ENCODE measurements around the gene ETV6. TPM values are rescaled to one million over a fixed set of nuclear protein-coding genes. Genes with fewer than 3 reads are reported as not detected.
A peak's percentile ranks its signal among the peaks of the same experiment; 100 is the strongest.
"Not testable (repeated sequence)": the region's sequence is repeated elsewhere in the genome, so short reads cannot be mapped to it uniquely, and the experiment has no call there.

ETV6 gene
- 1.9 and 2.6 TPM in 2 replicates for total RNA-seq (2014; rRNA removed; shearing (Covaris generic))

- peak; percentile 57 for DNase-seq (ENCODE audit: low spot score)
Observed at GRCh38 chr12:11649413-11650285, at the start of gene ETV6. Gene ETV6 (plus strand): TSS chr12:11649674. CDS start chr12:11650128, 454 bp downstream.

- no peak for DNase-seq (ENCODE audit: low spot score)
Observed at GRCh38 chr12:11600199-11600598, 49.3 kb upstream of the ETV6 start.

- no peak for DNase-seq (ENCODE audit: low spot score)
Observed at GRCh38 chr12:11601647-11602046, 47.8 kb upstream of the ETV6 start.

- no peak for DNase-seq (ENCODE audit: low spot score)
Observed at GRCh38 chr12:11607313-11608081, 42.0 kb upstream of the ETV6 start.

- no peak for DNase-seq (ENCODE audit: low spot score)
Observed at GRCh38 chr12:11609045-11609444, 40.4 kb upstream of the ETV6 start.

- no peak for DNase-seq (ENCODE audit: low spot score)
Observed at GRCh38 chr12:11615481-11615880, 34.0 kb upstream of the ETV6 start.

- DNase-seq (ENCODE audit: low spot score): no peak
Observed at GRCh38 chr12:11618046-11618445, 31.4 kb upstream of the ETV6 start.

GRCh38 chr12:11621797-11622423, 27.6 kb upstream of the ETV6 start:
- DNase-seq (ENCODE audit: low spot score): peak; percentile 3

GRCh38 chr12:11622876-11623281, 26.6 kb upstream of the ETV6 start:
- no peak for DNase-seq (ENCODE audit: low spot score)

- no peak for DNase-seq (ENCODE audit: low spot score)
Observed at GRCh38 chr12:11623382-11623781, 26.1 kb upstream of the ETV6 start.

GRCh38 chr12:11624116-11624515, 25.4 kb upstream of the ETV6 start:
- DNase-seq (ENCODE audit: low spot score): no peak

GRCh38 chr12:11627709-11628108, 21.8 kb upstream of the ETV6 start:
- not testable (repeated sequence) for DNase-seq (ENCODE audit: low spot score)

- DNase-seq (ENCODE audit: low spot score): no peak
Observed at GRCh38 chr12:11628353-11628752, 21.1 kb upstream of the ETV6 start.

GRCh38 chr12:11630046-11630706, 19.3 kb upstream of the ETV6 start:
- no peak for DNase-seq (ENCODE audit: low spot score)

- DNase-seq (ENCODE audit: low spot score): no peak
Observed at GRCh38 chr12:11631288-11631687, 18.2 kb upstream of the ETV6 start.

GRCh38 chr12:11631881-11632280, 17.6 kb upstream of the ETV6 start:
- not testable (repeated sequence) for DNase-seq (ENCODE audit: low spot score)

- DNase-seq (ENCODE audit: low spot score): peak; percentile 73
Observed at GRCh38 chr12:11633968-11634367, 15.5 kb upstream of the ETV6 start.

- no peak for DNase-seq (ENCODE audit: low spot score)
Observed at GRCh38 chr12:11635341-11635740, 14.1 kb upstream of the ETV6 start.

GRCh38 chr12:11638315-11638916, 11.1 kb upstream of the ETV6 start:
- no peak for DNase-seq (ENCODE audit: low spot score)

GRCh38 chr12:11639454-11639853, 10.0 kb upstream of the ETV6 start:
- DNase-seq (ENCODE audit: low spot score): no peak

- DNase-seq (ENCODE audit: low spot score): no peak
Observed at GRCh38 chr12:11641522-11641921, 8.0 kb upstream of the ETV6 start.

All from A172 (cell line).